Measurements from ENCODE around the gene TMC1.
A peak's percentile ranks its signal among the peaks of the same experiment; 100 is the strongest.
"Not testable (repeated sequence)": the region's sequence is repeated elsewhere in the genome, so short reads cannot be mapped to it uniquely, and the experiment has no call there.

Gene TMC1

GRCh38 chr9:72521011-72521410 is 397 bp upstream of the TMC1 start:
- not testable (repeated sequence) for H3K4me1 ChIP-seq (ENCODE audit: control insufficient read depth in 5 of 5, insufficient read depth in 5 of 5, low read length in 5 of 5); H3K4me3 ChIP-seq (ENCODE audit: low read depth in 1 of 5, low read length in 5 of 5); H3K9me3 ChIP-seq (ENCODE audit: control insufficient read depth in 5 of 5, low read length in 5 of 5); H3K36me3 ChIP-seq (ENCODE audit: control insufficient read depth in 5 of 5, insufficient read depth in 5 of 5, low read length in 5 of 5); H3K27me3 ChIP-seq (ENCODE audit: control insufficient read depth in 5 of 5, insufficient read depth in 4 of 5, low read length in 5 of 5); H3K9ac ChIP-seq (ENCODE audit: low read length in 5 of 5); H3K27ac ChIP-seq (ENCODE audit: low read depth, low read length)

GRCh38 chr9:72524820-72525540 is 3.6 kb downstream of the TMC1 start:
- Histone ChIP-seq H3K27ac (ENCODE audit: low read depth, low read length) (peak overlapping the region; percentile 47), H3K4me1 (ENCODE audit: control insufficient read depth in 5 of 5, insufficient read depth in 5 of 5, low read length in 5 of 5) (peaks cover 0 to 23% (median 16%) of the 10 kb centered on the region in 5 donors)

GRCh38 chr9:72526901-72527800 is 5.7 kb downstream of the TMC1 start:
- Histone ChIP-seq H3K9me3 (ENCODE audit: control insufficient read depth in 5 of 5, low read length in 5 of 5) (no peaks in the 10 kb centered on the region), H3K4me1 (ENCODE audit: control insufficient read depth in 5 of 5, insufficient read depth in 5 of 5, low read length in 5 of 5) (peaks cover 0 to 23% (median 16%) of the 10 kb centered on the region in 5 donors), H3K27me3 (ENCODE audit: control insufficient read depth in 5 of 5, insufficient read depth in 4 of 5, low read length in 5 of 5) (no peaks in the 10 kb centered on the region), H3K27ac (ENCODE audit: low read depth, low read length) (peak overlapping the region; percentile 28), H3K9ac (ENCODE audit: low read length in 5 of 5) (peak overlapping the region in 4 of 5 donors; percentile 4 to 32 (median 24)), H3K4me3 (ENCODE audit: low read depth in 1 of 5, low read length in 5 of 5) (peak overlapping the region; percentile 41 to 71 (median 51)), H3K36me3 (ENCODE audit: control insufficient read depth in 5 of 5, insufficient read depth in 5 of 5, low read length in 5 of 5) (no peaks in the 10 kb centered on the region)

More at GRCh38 chr9:72524820-72525540, 3.6 kb downstream of the TMC1 start:
- Histone ChIP-seq H3K27me3 (ENCODE audit: control insufficient read depth in 5 of 5, insufficient read depth in 4 of 5, low read length in 5 of 5) (no peaks in the 10 kb centered on the region), H3K9ac (ENCODE audit: low read length in 5 of 5) (no peak overlapping the region), H3K4me3 (ENCODE audit: low read depth in 1 of 5, low read length in 5 of 5) (no peak overlapping the region), H3K9me3 (ENCODE audit: control insufficient read depth in 5 of 5, low read length in 5 of 5) (no peaks in the 10 kb centered on the region), H3K36me3 (ENCODE audit: control insufficient read depth in 5 of 5, insufficient read depth in 5 of 5, low read length in 5 of 5) (no peaks in the 10 kb centered on the region)

- H3K4me1 ChIP-seq (ENCODE audit: control insufficient read depth in 5 of 5, insufficient read depth in 5 of 5, low read length in 5 of 5), result peaks cover 0 to 23% (median 16%) of the 10 kb centered on the region in 5 donors
- H3K36me3 ChIP-seq (ENCODE audit: control insufficient read depth in 5 of 5, insufficient read depth in 5 of 5, low read length in 5 of 5), result no peaks in the 10 kb centered on the region
- no peaks in the 10 kb centered on the region for H3K9me3 ChIP-seq (ENCODE audit: control insufficient read depth in 5 of 5, low read length in 5 of 5)
- peak overlapping the region in 3 of 5 donors; percentile 4 to 27 (median 20) for H3K9ac ChIP-seq (ENCODE audit: low read length in 5 of 5)
- H3K4me3 ChIP-seq (ENCODE audit: low read depth in 1 of 5, low read length in 5 of 5), result peak overlapping the region; percentile 41 to 71 (median 51)
- peak overlapping the region; percentile 28 for H3K27ac ChIP-seq (ENCODE audit: low read depth, low read length)
- H3K27me3 ChIP-seq (ENCODE audit: control insufficient read depth in 5 of 5, insufficient read depth in 4 of 5, low read length in 5 of 5), result no peaks in the 10 kb centered on the region
Observed at GRCh38 chr9:72527801-72528195, 6.4 kb downstream of the TMC1 start.

DNA sequence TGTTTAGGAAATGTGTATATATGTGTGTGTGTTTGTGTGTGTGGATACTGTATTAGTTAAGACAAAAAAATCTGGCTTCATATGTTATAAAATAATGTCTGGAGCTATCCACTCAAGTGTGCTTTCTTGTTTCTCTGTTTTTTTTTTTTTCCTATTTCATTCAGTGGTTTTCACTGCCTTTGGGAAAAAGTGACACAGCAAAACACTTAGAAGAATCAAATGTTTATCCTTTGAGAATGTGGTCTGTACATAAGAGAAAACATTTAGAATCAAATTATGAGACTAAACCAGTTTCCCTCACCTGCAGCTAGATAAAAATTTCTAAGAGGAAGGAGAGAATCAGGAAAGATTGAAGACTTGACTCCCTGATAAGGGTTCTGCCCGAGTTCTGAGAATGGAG is 8.1 kb downstream of the TMC1 start:
- Histone ChIP-seq H3K9me3 (ENCODE audit: control insufficient read depth in 5 of 5, low read length in 5 of 5) (no peaks in the 10 kb centered on the region), H3K27me3 (ENCODE audit: control insufficient read depth in 5 of 5, insufficient read depth in 4 of 5, low read length in 5 of 5) (no peaks in the 10 kb centered on the region), H3K36me3 (ENCODE audit: control insufficient read depth in 5 of 5, insufficient read depth in 5 of 5, low read length in 5 of 5) (no peaks in the 10 kb centered on the region), H3K4me3 (ENCODE audit: low read depth in 1 of 5, low read length in 5 of 5) (no peak overlapping the region), H3K27ac (ENCODE audit: low read depth, low read length) (no peak overlapping the region), H3K4me1 (ENCODE audit: control insufficient read depth in 5 of 5, insufficient read depth in 5 of 5, low read length in 5 of 5) (peaks cover 0 to 23% (median 16%) of the 10 kb centered on the region in 5 donors), H3K9ac (ENCODE audit: low read length in 5 of 5) (no peak overlapping the region)

GRCh38 chr9:72533322-72533721 is 11.9 kb downstream of the TMC1 start:
- Histone ChIP-seq H3K9me3 (ENCODE audit: control insufficient read depth in 5 of 5, low read length in 5 of 5) (peaks cover 0 to 3% (median 0%) of the 10 kb centered on the region in 5 donors), H3K4me3 (ENCODE audit: low read depth in 1 of 5, low read length in 5 of 5) (no peak overlapping the region), H3K36me3 (ENCODE audit: control insufficient read depth in 5 of 5, insufficient read depth in 5 of 5, low read length in 5 of 5) (no peaks in the 10 kb centered on the region), H3K4me1 (ENCODE audit: control insufficient read depth in 5 of 5, insufficient read depth in 5 of 5, low read length in 5 of 5) (no peaks in the 10 kb centered on the region), H3K27ac (ENCODE audit: low read depth, low read length) (no peak overlapping the region), H3K27me3 (ENCODE audit: control insufficient read depth in 5 of 5, insufficient read depth in 4 of 5, low read length in 5 of 5) (no peaks in the 10 kb centered on the region), H3K9ac (ENCODE audit: low read length in 5 of 5) (no peak overlapping the region)

DNA sequence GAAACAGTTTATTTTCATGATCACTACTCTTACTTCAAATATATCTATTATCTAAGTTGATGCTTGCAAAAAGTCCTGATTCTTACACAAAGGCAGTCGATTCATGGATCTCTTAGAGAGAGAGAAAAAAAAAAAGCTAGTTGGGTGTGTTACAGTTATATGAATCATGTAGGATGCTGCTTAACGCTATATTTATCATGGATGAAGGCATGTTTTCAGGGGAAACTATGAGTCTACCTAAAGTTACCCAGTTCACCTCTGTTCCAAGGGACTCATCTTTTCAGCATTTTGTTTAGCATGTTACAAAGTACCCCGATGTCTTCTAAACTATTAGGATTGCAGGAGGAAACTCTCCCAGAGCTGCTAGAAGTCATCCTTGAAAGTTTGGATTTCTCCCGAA is 13.5 kb downstream of the TMC1 start:
- peaks cover 0 to 3% (median 0%) of the 10 kb centered on the region in 5 donors for H3K9me3 ChIP-seq (ENCODE audit: control insufficient read depth in 5 of 5, low read length in 5 of 5)
- H3K4me1 ChIP-seq (ENCODE audit: control insufficient read depth in 5 of 5, insufficient read depth in 5 of 5, low read length in 5 of 5), result no peaks in the 10 kb centered on the region
- no peaks in the 10 kb centered on the region for H3K36me3 ChIP-seq (ENCODE audit: control insufficient read depth in 5 of 5, insufficient read depth in 5 of 5, low read length in 5 of 5)
- no peaks in the 10 kb centered on the region for H3K27me3 ChIP-seq (ENCODE audit: control insufficient read depth in 5 of 5, insufficient read depth in 4 of 5, low read length in 5 of 5)
- H3K27ac ChIP-seq (ENCODE audit: low read depth, low read length), result no peak overlapping the region
- no peak overlapping the region for H3K4me3 ChIP-seq (ENCODE audit: low read depth in 1 of 5, low read length in 5 of 5)
- no peak overlapping the region for H3K9ac ChIP-seq (ENCODE audit: low read length in 5 of 5)

GRCh38 chr9:72537011-72537545 is 15.7 kb downstream of the TMC1 start:
- Histone ChIP-seq H3K9ac (ENCODE audit: low read length in 5 of 5) (no peak overlapping the region), H3K27me3 (ENCODE audit: control insufficient read depth in 5 of 5, insufficient read depth in 4 of 5, low read length in 5 of 5) (no peaks in the 10 kb centered on the region), H3K4me1 (ENCODE audit: control insufficient read depth in 5 of 5, insufficient read depth in 5 of 5, low read length in 5 of 5) (no peaks in the 10 kb centered on the region), H3K4me3 (ENCODE audit: low read depth in 1 of 5, low read length in 5 of 5) (no peak overlapping the region), H3K27ac (ENCODE audit: low read depth, low read length) (no peak overlapping the region), H3K9me3 (ENCODE audit: control insufficient read depth in 5 of 5, low read length in 5 of 5) (peaks cover 0 to 3% (median 0%) of the 10 kb centered on the region in 5 donors), H3K36me3 (ENCODE audit: control insufficient read depth in 5 of 5, insufficient read depth in 5 of 5, low read length in 5 of 5) (no peaks in the 10 kb centered on the region)

DNA sequence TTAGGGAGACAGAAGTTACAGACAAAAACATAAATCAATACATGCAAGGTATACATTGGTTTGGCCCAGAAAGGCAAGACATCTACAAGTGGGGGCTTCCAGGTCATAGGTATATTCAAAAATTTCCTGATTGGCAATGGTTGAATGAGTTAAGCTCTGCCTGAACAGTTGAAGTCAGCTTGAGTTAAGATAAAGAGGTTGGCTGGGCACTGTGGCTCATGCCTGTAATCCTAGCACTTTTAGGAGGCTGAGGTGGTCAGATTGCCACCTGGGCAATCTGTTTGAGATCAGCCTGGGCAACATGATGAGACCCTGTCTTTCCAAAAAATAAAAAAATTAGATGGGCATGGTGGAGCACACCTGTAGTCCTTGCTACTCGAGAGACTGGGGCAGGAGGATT is 16.3 kb downstream of the TMC1 start:
- no peak overlapping the region for H3K27ac ChIP-seq (ENCODE audit: low read depth, low read length)
- no peak overlapping the region for H3K4me3 ChIP-seq (ENCODE audit: low read depth in 1 of 5, low read length in 5 of 5)
- no peak overlapping the region for H3K9ac ChIP-seq (ENCODE audit: low read length in 5 of 5)
- no peaks in the 10 kb centered on the region for H3K4me1 ChIP-seq (ENCODE audit: control insufficient read depth in 5 of 5, insufficient read depth in 5 of 5, low read length in 5 of 5)
- H3K36me3 ChIP-seq (ENCODE audit: control insufficient read depth in 5 of 5, insufficient read depth in 5 of 5, low read length in 5 of 5), result no peaks in the 10 kb centered on the region
- H3K27me3 ChIP-seq (ENCODE audit: control insufficient read depth in 5 of 5, insufficient read depth in 4 of 5, low read length in 5 of 5), result no peaks in the 10 kb centered on the region
- peaks cover 0 to 3% (median 0%) of the 10 kb centered on the region in 5 donors for H3K9me3 ChIP-seq (ENCODE audit: control insufficient read depth in 5 of 5, low read length in 5 of 5)

Measured in subcutaneous abdominal adipose tissue (tissue), 5 donors.